ENCODE data around the gene CDK16. TPM values are rescaled to one million over a fixed set of nuclear protein-coding genes. Genes with fewer than 3 reads are reported as not detected.

The CDK16 gene
- total RNA-seq, 1 donor from 2014 or later = 181 TPM

GRCh38 chrX:47226531-47227333 is 8.3 kb downstream of the CDK16 start:
- TF ChIP-seq CTCF (IDR thresholded peaks at IDR 0.05; ENCODE audit: partially characterized antibody, unreplicated experiment) = no peak
- Mint-ChIP-seq H3K9me3 (ENCODE audit: unreplicated experiment) (peaks cover 5% of the 10 kb centered on the region), H3K4me1 (ENCODE audit: low read depth, unreplicated experiment) (no peaks in the 10 kb centered on the region), H3K27ac (ENCODE audit: unreplicated experiment) (no peak overlapping the region), H3K27me3 (ENCODE audit: unreplicated experiment) (no peaks in the 10 kb centered on the region), H3K36me3 (ENCODE audit: unreplicated experiment) (no peaks in the 10 kb centered on the region), H3K4me3 (ENCODE audit: unreplicated experiment) (no peak overlapping the region)
- no peak for DNase-seq

- TF ChIP-seq CTCF (IDR thresholded peaks at IDR 0.05; ENCODE audit: partially characterized antibody, unreplicated experiment) = no peak
- no peak overlapping the region for H3K4me3 Mint-ChIP-seq (ENCODE audit: unreplicated experiment)
- H3K36me3 Mint-ChIP-seq (ENCODE audit: unreplicated experiment) = no peaks in the 10 kb centered on the region
- H3K9me3 Mint-ChIP-seq (ENCODE audit: unreplicated experiment) = peaks cover 5% of the 10 kb centered on the region
- H3K27me3 Mint-ChIP-seq (ENCODE audit: unreplicated experiment) = no peaks in the 10 kb centered on the region
- H3K4me1 Mint-ChIP-seq (ENCODE audit: low read depth, unreplicated experiment) = no peaks in the 10 kb centered on the region
- no peak for DNase-seq
- no peak overlapping the region for H3K27ac Mint-ChIP-seq (ENCODE audit: unreplicated experiment)
These were observed 8.8 kb downstream of the CDK16 start for GRCh38 chrX:47227334-47227583.

- Mint-ChIP-seq H3K4me3 (ENCODE audit: unreplicated experiment) (no peak overlapping the region), H3K4me1 (ENCODE audit: low read depth, unreplicated experiment) (no peaks in the 10 kb centered on the region), H3K27me3 (ENCODE audit: unreplicated experiment) (peaks cover 3% of the 10 kb centered on the region), H3K27ac (ENCODE audit: unreplicated experiment) (no peak overlapping the region), H3K9me3 (ENCODE audit: unreplicated experiment) (peaks cover 7% of the 10 kb centered on the region), H3K36me3 (ENCODE audit: unreplicated experiment) (no peaks in the 10 kb centered on the region)
- TF ChIP-seq CTCF (IDR thresholded peaks at IDR 0.05; ENCODE audit: partially characterized antibody, unreplicated experiment) = no peak
- DNase-seq = no peak
These were observed 10.2 kb downstream of the CDK16 start for GRCh38 chrX:47228550-47229270.

- Mint-ChIP-seq H3K27me3 (ENCODE audit: unreplicated experiment) (peaks cover 3% of the 10 kb centered on the region), H3K4me1 (ENCODE audit: low read depth, unreplicated experiment) (no peaks in the 10 kb centered on the region), H3K27ac (ENCODE audit: unreplicated experiment) (no peak overlapping the region), H3K9me3 (ENCODE audit: unreplicated experiment) (peaks cover 7% of the 10 kb centered on the region), H3K36me3 (ENCODE audit: unreplicated experiment) (no peaks in the 10 kb centered on the region), H3K4me3 (ENCODE audit: unreplicated experiment) (no peak overlapping the region)
- no peak for TF ChIP-seq CTCF (IDR thresholded peaks at IDR 0.05; ENCODE audit: partially characterized antibody, unreplicated experiment)
- DNase-seq = no peak
These were observed 10.9 kb downstream of the CDK16 start for GRCh38 chrX:47229427-47229826.

Data from glutamatergic neuron (in vitro differentiated cells).